Thyroid gland (tissue), 4 donors: ENCODE data around the gene SPRY1. TPM values are rescaled to one million over a fixed set of nuclear protein-coding genes. Genes with fewer than 3 reads are reported as not detected.
A peak's percentile ranks its signal among the peaks of the same experiment; 100 is the strongest.

Experiments
- DNase-seq, 2 donors: peaks; one replicate each; pipeline ENCODE4 v3.0.0-alpha.2; 2019
- H3K27ac ChIP-seq, 3 donors: fragments of 200-600 bp; sonication (generic); 1 replicate in 2 of 3; 2 replicates in 1 of 3; pipeline ENCODE4 v1.5.1; 2016 to 2019; ENCODE audit warnings: mild to moderate bottlenecking in 1 of 3, moderate library complexity in 1 of 3
- H3K27me3 ChIP-seq: fragments of 200-600 bp; sonication (generic); one replicate; pipeline ENCODE4 v1.5.1; 2019
- H3K36me3 ChIP-seq, 2 donors: fragments of 200-600 bp; sonication (generic); one replicate each; pipeline ENCODE4 v1.5.1; 2016 to 2019
- H3K4me1 ChIP-seq, 2 donors: fragments of 200-600 bp; sonication (generic); one replicate each; pipeline ENCODE4 v1.5.1; 2017 to 2019
- H3K4me3 ChIP-seq, 3 donors: fragments of 200-600 bp; sonication (generic); replicated peaks in 1 of 3; 1 replicate in 2 of 3; 2 replicates in 1 of 3; pipeline ENCODE4 v1.5.1; 2016; ENCODE audit warnings: mild to moderate bottlenecking in 1 of 3
- H3K9me3 ChIP-seq: fragments of 200-600 bp; sonication (generic); one replicate; pipeline ENCODE4 v1.5.1; 2017
- CTCF ChIP-seq, 6 experiments: fragments of 200-600 bp in 3 of 6; fragments of 450-650 bp in 3 of 6; sonication (generic) in 3 of 6; IDR thresholded peaks; one replicate each; pipeline ENCODE4 v1.5.1; 2016 to 2019; ENCODE audit warnings: antibody characterized with exemption in 6 of 6, mild to moderate bottlenecking in 2 of 6, inconsistent platforms in 1 of 6, moderate library complexity in 1 of 6
- POLR2A ChIP-seq, 2 donors: fragments of 450-650 bp; IDR thresholded peaks; one replicate each; pipeline ENCODE4 v1.6.1; 2017; ENCODE audit warnings: antibody characterized with exemption in 2 of 2, mild to moderate bottlenecking in 2 of 2, moderate library complexity in 1 of 2
- WGBS, 2 donors: methylation state at CpG; one replicate each; pipeline ENCODE4 v1.1.5; 2017; 5-methylcytosine and 5-hydroxymethylcytosine counted together
- intact Hi-C: fragments of 100-400 bp; cut with DNase I; formaldehyde crosslinking; loops from one replicate; pipeline ENCODE4 v1.15.1; 2023
- total RNA-seq, 4 donors: library from RNA; depleted of rRNA; stranded (reverse); fragments of >200 nt; gene quantifications; one replicate each; pipeline ENCODE4 v1.2.3, GENCODE V29; 2016

SPRY1 gene
- total RNA-seq, 4 donors from 2014 or later: 52.2 to 142 (median 100) TPM

- Histone ChIP-seq H3K4me3 (no peak overlapping the region), H3K36me3 (no peaks in the 10 kb centered on the region), H3K27ac (no peak overlapping the region), H3K4me1 (peaks cover 17 to 30% of the 10 kb centered on the region in 2 donors), H3K9me3 (no peaks in the 10 kb centered on the region), H3K27me3 (no peaks in the 10 kb centered on the region)
- TF ChIP-seq CTCF (IDR thresholded peaks at IDR 0.05) (peak in 4 of 6 experiments; percentile 44 to 73 (median 64)), POLR2A (IDR thresholded peaks at IDR 0.05) (no peak)
- intact Hi-C loops: no loop called here
- DNase-seq: peak; percentile 66 to 67
- WGBS, 2 donors: 37 to 46% methylated on average over 5 of the region's 5 CpGs
Measured at GRCh38 chr4:123350191-123350544, 46.4 kb upstream of the SPRY1 start.

- no peak for TF ChIP-seq CTCF (IDR thresholded peaks at IDR 0.05)
- no peak for TF ChIP-seq POLR2A (IDR thresholded peaks at IDR 0.05)
- intact Hi-C loops: no loop called here
- Histone ChIP-seq H3K27me3 (no peaks in the 10 kb centered on the region), H3K4me1 (peaks cover 17 to 30% of the 10 kb centered on the region in 2 donors), H3K36me3 (no peaks in the 10 kb centered on the region), H3K9me3 (no peaks in the 10 kb centered on the region), H3K4me3 (no peak overlapping the region), H3K27ac (no peak overlapping the region)
- WGBS, 2 donors: 98% methylated on average over 6 of the region's 6 CpGs
- DNase-seq: no peak
Measured at GRCh38 chr4:123350726-123351125, 45.9 kb upstream of the SPRY1 start.

GRCh38 chr4:123351713-123352112 is 44.9 kb upstream of the SPRY1 start:
- Histone ChIP-seq H3K9me3 (no peaks in the 10 kb centered on the region), H3K4me1 (peaks cover 17 to 30% of the 10 kb centered on the region in 2 donors), H3K4me3 (no peak overlapping the region), H3K36me3 (no peaks in the 10 kb centered on the region), H3K27me3 (no peaks in the 10 kb centered on the region), H3K27ac (peak overlapping the region in 1 of 3 donors; percentile 33)
- intact Hi-C loops: no loop called here
- peak in 1 of 2 donors; percentile 8 for DNase-seq
- WGBS, 2 donors: 91 to 92% methylated on average over 19 of the region's 19 CpGs
- TF ChIP-seq CTCF (IDR thresholded peaks at IDR 0.05) (no peak), POLR2A (IDR thresholded peaks at IDR 0.05) (no peak)

GRCh38 chr4:123352240-123352945 is 44.2 kb upstream of the SPRY1 start:
- Histone ChIP-seq H3K36me3 (no peaks in the 10 kb centered on the region), H3K4me1 (peaks cover 17 to 30% of the 10 kb centered on the region in 2 donors), H3K9me3 (no peaks in the 10 kb centered on the region), H3K4me3 (no peak overlapping the region), H3K27me3 (no peaks in the 10 kb centered on the region), H3K27ac (peak overlapping the region; percentile 33 to 74 (median 60))
- intact Hi-C loops: no loop called here
- TF ChIP-seq CTCF (IDR thresholded peaks at IDR 0.05) (no peak), POLR2A (IDR thresholded peaks at IDR 0.05) (no peak)
- DNase-seq: peak; percentile 29 to 34
- 48 to 59% methylated on average over 6 of the region's 6 CpGs for WGBS, 2 donors

GRCh38 chr4:123352966-123353365 is 43.6 kb upstream of the SPRY1 start:
- DNase-seq: no peak
- intact Hi-C loops: no loop called here
- Histone ChIP-seq H3K4me1 (peaks cover 17 to 30% of the 10 kb centered on the region in 2 donors), H3K9me3 (no peaks in the 10 kb centered on the region), H3K4me3 (no peak overlapping the region), H3K27ac (peak overlapping the region; percentile 33 to 74 (median 60)), H3K27me3 (no peaks in the 10 kb centered on the region), H3K36me3 (no peaks in the 10 kb centered on the region)
- 48 to 56% methylated on average over 1 of the region's 1 CpG for WGBS, 2 donors
- no peak for TF ChIP-seq CTCF (IDR thresholded peaks at IDR 0.05)
- no peak for TF ChIP-seq POLR2A (IDR thresholded peaks at IDR 0.05)
